AG08395 (cell line): ENCODE data around the gene ZNF428.
"Not testable (repeated sequence)": the region's sequence is repeated elsewhere in the genome, so short reads cannot be mapped to it uniquely, and the experiment has no call there.

Source experiments
- DNase-seq: peaks from one replicate; pipeline ENCODE4 v3.0.0; 2012; ENCODE audit warnings: mixed read lengths, low spot score

ZNF428 gene

GRCh38 chr19:43619262-43620060 is at the start of gene ZNF428:
Gene ZNF428 (minus strand): TSS chr19:43619629. CDS start chr19:43614304, 5,325 bp downstream.
- peak; percentile 98 for DNase-seq

- peak; percentile 99 for DNase-seq
Observed at GRCh38 chr19:43668406-43669109, 49.1 kb upstream of the ZNF428 start.

- DNase-seq: no peak
Observed at GRCh38 chr19:43667876-43668405, 48.5 kb upstream of the ZNF428 start.

- no peak for DNase-seq
Observed at GRCh38 chr19:43667126-43667875, 47.9 kb upstream of the ZNF428 start.

GRCh38 chr19:43664018-43664417 is 44.6 kb upstream of the ZNF428 start:
- no peak for DNase-seq

- no peak for DNase-seq
Observed at GRCh38 chr19:43662487-43662886, 43.1 kb upstream of the ZNF428 start.

- no peak for DNase-seq
Observed at GRCh38 chr19:43660971-43661360, 41.5 kb upstream of the ZNF428 start.

GRCh38 chr19:43660301-43660970 is 41.0 kb upstream of the ZNF428 start:
- no peak for DNase-seq

GRCh38 chr19:43658494-43658893 is 39.1 kb upstream of the ZNF428 start:
- no peak for DNase-seq

DNA sequence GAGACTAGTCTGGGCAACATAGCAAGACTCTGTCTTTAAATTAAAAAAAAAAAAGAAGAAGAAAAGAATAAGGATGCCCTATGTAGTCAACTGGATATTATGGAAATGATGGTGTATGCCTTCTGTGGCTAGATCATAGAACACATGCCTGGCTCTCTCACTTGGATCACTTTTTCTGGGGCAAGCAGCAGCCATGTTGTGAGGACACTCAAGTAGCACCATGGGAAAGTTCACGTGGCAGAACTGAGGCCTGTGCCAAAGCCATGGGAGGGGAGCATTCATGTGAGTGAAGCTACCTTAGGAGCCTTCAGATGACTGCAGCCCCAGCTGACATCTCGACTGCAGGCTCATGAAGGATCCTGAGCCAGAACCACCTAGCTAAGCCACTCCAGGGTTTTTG is 38.6 kb upstream of the ZNF428 start:
- no peak for DNase-seq

DNA sequence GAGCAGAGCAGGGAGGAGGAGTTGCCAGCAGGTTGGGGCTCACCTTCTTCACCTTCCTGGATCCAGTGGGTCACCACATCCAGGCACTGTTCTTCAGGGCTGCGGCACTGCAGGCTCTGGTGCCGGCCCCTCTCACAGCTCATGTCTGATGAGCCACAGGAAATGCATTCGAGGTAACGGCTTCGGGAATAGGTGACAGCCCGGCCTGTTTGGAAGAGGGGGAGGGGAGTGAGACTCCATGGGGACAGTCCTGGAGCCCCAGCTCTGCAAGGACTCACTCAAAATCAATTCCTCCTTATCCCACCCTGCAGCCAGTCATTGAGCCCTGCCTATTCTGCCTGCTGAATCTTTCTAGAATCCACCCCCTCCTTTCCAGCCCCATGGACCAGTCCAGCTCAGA is 37.0 kb upstream of the ZNF428 start:
- no peak for DNase-seq

- no peak for DNase-seq
Observed at GRCh38 chr19:43652546-43652874, 33.1 kb upstream of the ZNF428 start.

- DNase-seq: peak; percentile 72
Observed at GRCh38 chr19:43651758-43652545, 32.5 kb upstream of the ZNF428 start.

DNA sequence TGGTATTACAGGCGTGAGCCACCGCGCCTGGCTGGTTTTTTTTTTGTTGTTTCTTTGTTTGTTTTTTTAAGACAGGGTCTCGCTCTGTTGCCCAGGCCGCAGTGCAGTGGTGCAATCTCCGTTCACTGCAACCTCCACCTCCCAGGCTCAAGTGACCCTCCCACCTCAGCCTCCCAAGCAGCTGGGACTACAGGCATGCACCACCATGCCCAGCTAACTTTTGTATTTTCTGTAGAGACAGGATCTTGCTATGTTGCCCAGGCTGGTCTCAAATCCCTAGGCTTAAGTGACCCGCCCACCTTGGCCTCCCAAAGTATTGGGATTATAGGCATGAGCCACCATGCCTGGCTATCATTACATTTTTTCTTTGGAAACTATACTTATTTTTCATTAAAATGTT is 30.8 kb upstream of the ZNF428 start:
- not testable (repeated sequence) for DNase-seq

DNA sequence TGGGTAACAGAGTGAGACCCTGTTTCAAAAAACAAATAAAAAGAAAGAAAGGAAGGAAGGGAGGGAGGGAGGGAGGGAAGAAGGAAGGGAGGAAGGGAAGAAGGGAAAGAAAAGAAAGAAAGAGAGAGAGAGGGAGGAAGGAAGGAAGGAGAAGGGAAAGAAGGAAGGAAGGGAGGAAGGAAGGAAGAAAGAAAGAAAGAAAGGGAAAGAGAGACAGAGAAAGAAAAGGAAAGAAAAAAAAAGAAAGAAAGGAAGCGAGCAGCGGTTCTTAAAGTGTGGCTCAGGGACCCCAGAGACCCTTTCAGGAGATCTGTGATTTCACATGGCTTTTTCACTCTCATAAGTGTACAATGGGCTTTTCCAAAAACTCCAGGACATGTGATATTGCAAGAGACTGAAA is 30.1 kb upstream of the ZNF428 start:
- DNase-seq: no peak

DNA sequence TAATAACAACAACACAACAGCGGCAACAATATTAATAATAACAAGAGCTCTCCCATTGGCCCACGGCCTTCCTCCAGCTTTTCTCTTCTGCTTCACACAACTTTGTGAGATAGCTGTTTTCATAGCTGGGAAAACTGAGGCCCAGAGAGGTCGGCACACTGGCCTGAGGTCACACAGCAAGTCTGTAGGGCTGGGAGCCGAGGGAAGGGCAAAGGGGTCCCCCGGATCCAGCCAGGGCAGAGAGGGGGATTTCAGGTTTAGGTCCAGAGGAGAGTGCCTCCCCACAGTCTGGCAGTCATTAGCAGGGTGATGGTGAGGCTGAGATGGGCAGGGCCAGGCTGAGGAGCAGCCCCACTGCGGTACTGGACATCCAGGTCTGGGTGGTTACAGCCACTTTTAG is 29.2 kb upstream of the ZNF428 start:
- no peak for DNase-seq

GRCh38 chr19:43644181-43644580 is 24.8 kb upstream of the ZNF428 start:
- DNase-seq: no peak

- DNase-seq: no peak
Observed at GRCh38 chr19:43643326-43643725, 23.9 kb upstream of the ZNF428 start.

- no peak for DNase-seq
Observed at GRCh38 chr19:43642531-43642930, 23.1 kb upstream of the ZNF428 start.

DNA sequence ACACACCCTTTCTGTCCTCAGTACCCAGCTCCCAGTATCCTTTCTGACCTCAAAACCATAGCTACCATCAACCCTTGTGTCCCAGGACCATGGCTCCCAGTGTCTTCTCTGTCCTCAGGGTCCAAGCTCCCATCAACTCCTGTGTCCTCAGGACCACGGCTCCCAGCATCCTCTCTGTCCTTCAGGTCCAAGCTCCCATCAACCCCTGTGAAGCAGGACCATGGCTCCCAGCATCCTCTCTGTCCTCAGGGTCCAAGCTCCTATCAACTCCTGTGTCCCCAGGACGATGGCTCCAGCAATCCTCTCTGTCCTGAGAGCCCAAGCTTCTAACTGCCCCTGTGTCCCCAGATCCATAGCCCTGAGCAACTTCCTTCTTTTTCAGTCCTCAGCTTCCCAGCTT is 21.9 kb upstream of the ZNF428 start:
- DNase-seq: no peak

DNA sequence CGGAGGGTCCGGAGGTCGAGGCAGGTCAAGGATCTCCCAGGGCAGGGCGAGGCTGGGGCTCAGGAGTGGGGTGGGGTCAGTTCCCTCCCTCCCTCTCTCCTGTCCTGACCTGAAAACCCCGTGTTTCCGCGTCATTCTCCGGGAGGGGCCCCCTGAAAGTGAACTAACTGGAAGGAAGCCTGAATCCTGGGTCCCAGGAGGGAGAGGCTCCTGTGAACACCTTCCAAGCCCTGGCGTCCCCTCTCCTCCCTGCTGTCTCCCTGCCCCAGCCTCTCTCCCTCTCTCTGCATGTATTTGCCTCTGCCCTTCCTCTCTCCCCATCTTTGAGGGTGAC is 21.0 kb upstream of the ZNF428 start:
- no peak for DNase-seq
